K562 (cell line): ENCODE data around the gene CREB3L4. TPM values are rescaled to one million over a fixed set of nuclear protein-coding genes. Genes with fewer than 3 reads are reported as not detected.

Experiments
- BCL6 ChIP-seq: fragments of 250-450 bp; sonication (Bioruptor Pico); IDR thresholded peaks from 2 replicates; pipeline ENCODE4 v1.4.0; 2020
- CXXC5 ChIP-seq: fragments of 250-450 bp; sonication (Bioruptor Pico); IDR thresholded peaks from 2 replicates; pipeline ENCODE4 v1.8.0; 2022; ENCODE audit warnings: inconsistent platforms, mild to moderate bottlenecking, moderate library complexity
- GMEB1 ChIP-seq: fragments of 250-450 bp; sonication (Bioruptor Pico); IDR thresholded peaks from 2 replicates; pipeline ENCODE4 v1.4.0; 2020; ENCODE audit warnings: mild to moderate bottlenecking
- HDGF ChIP-seq: fragments of 450-650 bp; IDR thresholded peaks from 2 replicates; pipeline ENCODE4 v1.6.1; 2016
- HNRNPH1 ChIP-seq: fragments of 200-400 bp; formaldehyde crosslinking; optimal IDR thresholded peaks from 2 replicates; pipeline ENCODE3; 2017; ENCODE audit warnings: low read depth, mild to moderate bottlenecking, low read length, moderate library complexity
- NFE2L1 ChIP-seq: fragments of 450-650 bp; IDR thresholded peaks from 2 replicates; pipeline ENCODE4 v1.6.1; 2016; ENCODE audit warnings: missing genetic modification characterization, low read depth, mild to moderate bottlenecking, missing compliant biosample characterization, moderate library complexity, borderline replicate concordance
- NR3C1 ChIP-seq: sonication (generic); formaldehyde crosslinking; IDR thresholded peaks from 2 replicates; pipeline ENCODE4 v1.8.1; 2022; ENCODE audit warnings: missing genetic modification reagents
- PBX2 ChIP-seq, 2 experiments: IDR thresholded peaks in 1 of 2; conservative IDR thresholded peaks in 1 of 2; 2 replicates each; pipeline ENCODE4 v1.6.1; 2016; ENCODE audit warnings: low read depth in 2 of 2, mild to moderate bottlenecking in 1 of 2, missing compliant biosample characterization in 1 of 2, missing genetic modification characterization in 1 of 2, moderate library complexity in 1 of 2
- POLR2A ChIP-seq: fragments of 450-650 bp; conservative IDR thresholded peaks from 2 replicates; pipeline ENCODE4 v1.6.1; 2016
- RERE ChIP-seq: sonication (generic); formaldehyde crosslinking; IDR thresholded peaks from 2 replicates; pipeline ENCODE4 v1.8.0; 2023; ENCODE audit warnings: missing genetic modification reagents, mild to moderate bottlenecking, borderline replicate concordance
- SP2 ChIP-seq: IDR thresholded peaks from 2 replicates; pipeline ENCODE4 v1.6.1; 2011; ENCODE audit warnings: mild to moderate bottlenecking, low read depth, low read length, moderate library complexity; ENCODE audit not compliant: poor library complexity, severe bottlenecking; ENCODE audit errors: extremely low read depth
- TGIF2 ChIP-seq: sonication (generic); formaldehyde crosslinking; IDR thresholded peaks from 2 replicates; pipeline ENCODE4 v1.8.1; 2022; ENCODE audit warnings: mild to moderate bottlenecking, missing genetic modification reagents, moderate library complexity
- ZFP36 ChIP-seq: fragments of 150-350 bp; IDR thresholded peaks from 2 replicates; pipeline ENCODE4 v1.6.1; 2018; ENCODE audit warnings: low read length, low read depth; ENCODE audit not compliant: partially characterized antibody
- ZNF384 ChIP-seq: IDR thresholded peaks from 2 replicates; pipeline ENCODE4 v1.6.1; 2012; ENCODE audit warnings: low read depth, low read length, improper control_type of control experiment
- ZNF589 ChIP-seq: fragments of 200-800 bp; sonication (Bioruptor generic); IDR thresholded peaks from 2 replicates; pipeline ENCODE4 v1.6.1; 2016; ENCODE audit warnings: low read depth, missing genetic modification characterization, missing compliant biosample characterization
- ZNF785 ChIP-seq: fragments of 250-450 bp; sonication (Bioruptor Pico); IDR thresholded peaks from 2 replicates; pipeline ENCODE4 v1.4.0; 2020; ENCODE audit warnings: mild to moderate bottlenecking
- polyA plus RNA-seq, 8 experiments: library from polyadenylated mRNA; depleted of rRNA in 4 of 8; stranded (reverse) in 5 of 8; unstranded in 3 of 8; fragments of >200 nt; fragmentation: Nextera tagmentation in 2 of 8; fragmentation: Illumina TruSeq in 1 of 8; extraction: Ambion mirVana in 2 of 8; extraction: Trizol in 1 of 8; gene quantifications; 2 replicates each; pipeline versions ENCODE4 v1.2.1 to v1.2.3, GENCODE V29; 2011 to 2014; ENCODE audit warnings: inconsistent platforms in 1 of 8, missing spikeins in 1 of 8
- total RNA-seq, 7 experiments: library from RNA; depleted of rRNA in 6 of 7; stranded (reverse); fragments of >200 nt in 6 of 7; fragmentation: Illumina TruSeq in 2 of 7; extraction: Trizol in 2 of 7; gene quantifications; 2 replicates each; pipeline versions ENCODE4 v1.2.1 to v1.2.3, GENCODE V29; 2011 to 2021; ENCODE audit warnings: low replicate concordance in 1 of 7
- TF ChIP-seq, protein P1 (sequence below): sonication (generic); formaldehyde crosslinking; IDR thresholded peaks from 2 replicates; pipeline ENCODE4 v1.8.0; 2022; ENCODE audit warnings: missing genetic modification reagents, mild to moderate bottlenecking, moderate library complexity, borderline replicate concordance

CREB3L4 gene
- total and polyA plus RNA-seq, 9 of the 15 experiments (the other 6 are each of a cell fraction or from before 2014, with no cell fraction given), result 9.9 to 18.6 (median 13.9) TPM

DNA sequence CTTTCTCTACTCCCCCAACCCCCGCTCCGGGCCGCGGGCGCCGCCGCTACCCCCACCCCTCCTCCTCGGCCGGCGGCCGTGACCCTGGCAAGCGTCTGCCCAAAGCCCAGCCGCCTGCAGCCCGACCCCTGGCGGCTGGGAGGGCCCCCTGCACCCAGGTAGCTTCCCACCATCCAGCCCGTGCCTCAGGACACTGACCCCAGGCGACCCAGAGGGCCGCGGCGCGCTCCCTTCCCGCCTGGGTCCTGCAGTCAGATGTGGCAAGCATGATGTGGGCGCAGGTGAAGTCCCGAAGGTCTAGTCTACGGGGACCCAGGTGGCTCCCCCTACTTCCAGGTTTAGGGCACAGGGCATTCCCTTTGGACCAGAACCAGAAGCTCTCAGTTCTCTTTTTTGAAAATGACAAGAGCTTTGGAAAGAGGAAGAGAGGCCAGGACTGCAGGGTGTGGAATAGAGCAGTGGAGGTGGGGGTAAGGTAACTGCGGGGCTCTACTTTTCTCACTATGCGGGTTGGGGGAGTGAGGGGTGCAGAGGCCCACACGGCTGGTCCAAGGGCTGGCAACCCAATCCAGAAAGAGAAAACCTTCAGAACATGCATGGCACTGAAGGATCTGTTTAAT is 21.0 kb upstream of the CREB3L4 start, which contains the start of gene DENND4B (continued):
- no peak for TF ChIP-seq RERE (CRISPR knock-in tag)
- no peak for TF ChIP-seq ZNF384
- no peak for TF ChIP-seq PBX2 (CRISPR knock-in tag; IDR thresholded peaks at IDR 0.05; ENCODE audit: low read depth)
- no peak for TF ChIP-seq PBX2 (tag; conservative IDR thresholded peaks at IDR 0.05; ENCODE audit: low read depth)
- TF ChIP-seq, protein P1, sequence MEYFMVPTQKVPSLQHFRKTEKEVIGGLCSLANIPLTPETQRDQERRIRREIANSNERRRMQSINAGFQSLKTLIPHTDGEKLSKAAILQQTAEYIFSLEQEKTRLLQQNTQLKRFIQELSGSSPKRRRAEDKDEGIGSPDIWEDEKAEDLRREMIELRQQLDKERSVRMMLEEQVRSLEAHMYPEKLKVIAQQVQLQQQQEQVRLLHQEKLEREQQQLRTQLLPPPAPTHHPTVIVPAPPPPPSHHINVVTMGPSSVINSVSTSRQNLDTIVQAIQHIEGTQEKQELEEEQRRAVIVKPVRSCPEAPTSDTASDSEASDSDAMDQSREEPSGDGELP, result peak; percentile 78
- peak; percentile 41; the same call in 1 of the 2 replicates for TF ChIP-seq POLR2A
- TF ChIP-seq CXXC5 (CRISPR knock-in tag), result peak; percentile 47
- TF ChIP-seq BCL6 (CRISPR knock-in tag), result no peak
- peak; percentile 72 for TF ChIP-seq SP2
- TF ChIP-seq HNRNPH1, result no peak
- TF ChIP-seq ZFP36, result no peak
- TF ChIP-seq TGIF2 (CRISPR knock-in tag), result peak; percentile 62; the same call in 1 of the 2 replicates
- TF ChIP-seq ZNF785 (CRISPR knock-in tag), result no peak
- no peak for TF ChIP-seq NFE2L1 (tag)
- TF ChIP-seq NR3C1 (CRISPR knock-in tag), result no peak
- TF ChIP-seq HDGF, result no peak
- TF ChIP-seq ZNF589 (CRISPR knock-in tag), result peak; percentile 38; the same call in 1 of the 2 replicates
- TF ChIP-seq GMEB1 (CRISPR knock-in tag), result no peak; the same call in 1 of the 2 replicates
